ENCODE data around the gene NUTM1.

Gene NUTM1

GRCh38 chr15:34339946-34340345, 3.2 kb upstream of the NUTM1 start:
- TF ChIP-seq CTCF (IDR thresholded peaks at IDR 0.05), result no peak

GRCh38 chr15:34341381-34342212, 1.5 kb upstream of the NUTM1 start:
- TF ChIP-seq CTCF (IDR thresholded peaks at IDR 0.05), result no peak

DNA sequence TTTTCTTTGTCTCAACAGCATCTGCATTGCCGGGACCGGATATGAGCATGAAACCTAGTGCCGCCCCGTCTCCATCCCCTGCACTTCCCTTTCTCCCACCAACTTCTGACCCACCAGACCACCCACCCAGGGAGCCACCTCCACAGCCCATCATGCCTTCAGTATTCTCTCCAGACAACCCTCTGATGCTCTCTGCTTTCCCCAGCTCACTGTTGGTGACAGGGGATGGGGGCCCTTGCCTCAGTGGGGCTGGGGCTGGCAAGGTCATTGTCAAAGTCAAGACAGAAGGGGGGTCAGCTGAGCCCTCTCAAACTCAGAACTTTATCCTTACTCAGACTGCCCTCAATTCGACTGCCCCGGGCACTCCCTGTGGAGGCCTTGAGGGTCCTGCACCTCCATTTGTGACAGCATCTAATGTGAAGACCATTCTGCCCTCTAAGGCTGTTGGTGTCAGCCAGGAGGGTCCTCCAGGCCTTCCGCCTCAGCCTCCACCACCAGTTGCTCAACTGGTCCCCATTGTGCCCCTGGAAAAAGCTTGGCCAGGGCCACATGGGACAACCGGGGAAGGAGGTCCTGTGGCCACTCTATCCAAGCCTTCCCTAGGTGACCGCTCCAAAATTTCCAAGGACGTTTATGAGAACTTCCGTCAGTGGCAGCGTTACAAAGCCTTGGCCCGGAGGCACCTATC, 5.0 kb downstream of the NUTM1 start:
- no peak for TF ChIP-seq CTCF (IDR thresholded peaks at IDR 0.05)

- TF ChIP-seq CTCF (IDR thresholded peaks at IDR 0.05), result no peak
These were observed 5.7 kb downstream of the NUTM1 start for GRCh38 chr15:34348735-34349300.

GRCh38 chr15:34349769-34350168, 6.7 kb downstream of the NUTM1 start:
- no peak for TF ChIP-seq CTCF (IDR thresholded peaks at IDR 0.05)

DNA sequence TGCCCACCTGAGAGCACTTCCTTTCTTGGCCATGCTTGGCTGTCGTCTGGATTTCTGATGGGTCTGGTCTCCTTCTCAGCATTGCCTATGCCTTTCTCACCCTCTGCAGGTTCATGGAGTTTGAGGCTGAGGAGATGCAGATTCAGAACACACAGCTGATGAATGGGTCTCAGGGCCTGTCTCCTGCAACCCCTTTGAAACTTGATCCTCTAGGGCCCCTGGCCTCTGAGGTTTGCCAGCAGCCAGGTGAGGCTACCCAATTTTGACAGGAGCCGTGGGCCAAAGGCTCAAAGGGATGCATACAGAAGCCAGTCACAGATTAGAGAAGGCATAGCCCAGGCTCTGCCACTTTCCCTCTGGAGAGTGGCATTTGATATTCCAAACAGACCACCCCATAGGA, 10.5 kb downstream of the NUTM1 start:
- no peak for TF ChIP-seq CTCF (IDR thresholded peaks at IDR 0.05)

DNA sequence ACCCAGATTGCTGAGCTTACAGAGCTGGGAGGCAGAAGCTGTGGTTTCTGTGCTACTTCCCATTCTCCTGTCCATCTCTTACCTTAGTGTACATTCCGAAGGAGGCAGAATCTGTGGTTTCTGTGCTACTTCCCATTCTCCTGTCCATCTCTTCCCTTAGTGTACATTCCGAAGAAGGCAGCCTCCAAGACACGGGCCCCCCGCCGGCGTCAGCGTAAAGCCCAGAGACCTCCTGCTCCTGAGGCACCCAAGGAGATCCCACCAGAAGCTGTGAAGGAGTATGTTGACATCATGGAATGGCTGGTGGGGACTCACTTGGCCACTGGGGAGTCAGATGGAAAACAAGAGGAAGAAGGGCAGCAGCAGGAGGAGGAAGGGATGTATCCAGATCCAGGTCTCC, 11.2 kb downstream of the NUTM1 start:
- TF ChIP-seq CTCF (IDR thresholded peaks at IDR 0.05), result no peak

Measured in LNCAP (cell line).